ENCODE measurements around the gene PHLPP2. TPM values are rescaled to one million over a fixed set of nuclear protein-coding genes. Genes with fewer than 3 reads are reported as not detected.
"Not testable (repeated sequence)": the region's sequence is repeated elsewhere in the genome, so short reads cannot be mapped to it uniquely, and the experiment has no call there.

The PHLPP2 gene
- total RNA-seq, 1 donor from 2014 or later: 16.5 TPM

GRCh38 chr16:71626858-71627213, 97.7 kb downstream of the PHLPP2 start:
- DNase-seq (ENCODE audit: low spot score): no peak

GRCh38 chr16:71626018-71626857, 98.3 kb downstream of the PHLPP2 start, which contains the start of gene MARVELD3:
Gene MARVELD3 (plus strand): TSS chr16:71626184. CDS start chr16:71626230, 46 bp downstream.
- DNase-seq (ENCODE audit: low spot score): no peak

DNA sequence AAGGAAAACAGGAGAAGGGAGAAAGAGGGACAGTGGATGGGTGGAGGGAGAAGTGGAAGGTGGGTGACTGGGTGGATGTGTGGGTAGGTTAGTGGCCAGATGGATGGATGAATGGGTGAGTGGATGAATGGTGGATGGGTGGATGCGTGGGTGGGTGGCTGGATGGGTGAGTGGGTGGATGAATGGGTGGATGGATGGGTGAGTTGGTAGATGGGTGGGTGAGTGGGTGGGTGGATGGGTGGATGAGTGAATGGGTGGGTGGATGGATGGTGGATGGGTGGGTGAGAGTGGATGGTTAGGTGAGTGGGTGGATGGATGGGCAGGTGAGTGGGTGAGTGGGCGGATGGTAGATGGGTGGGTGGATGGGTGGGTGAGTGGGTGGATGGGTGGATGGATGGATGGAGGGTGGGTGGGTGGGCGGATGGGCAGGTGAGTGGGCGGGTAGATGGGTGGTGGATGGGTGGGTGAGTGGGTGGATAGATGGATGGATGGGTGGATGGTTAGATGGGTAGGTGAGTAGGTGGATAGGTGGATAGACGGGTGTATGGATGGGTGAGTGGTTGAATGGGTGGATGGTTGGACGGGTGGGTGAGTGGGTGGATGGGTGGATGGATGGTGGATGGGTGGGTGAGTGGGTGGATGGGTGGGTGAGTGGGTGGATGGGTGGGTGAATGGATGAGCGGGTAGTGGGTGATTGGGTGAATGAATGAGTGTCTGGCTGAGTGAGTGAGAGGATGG, 99.2 kb downstream of the PHLPP2 start:
- DNase-seq (ENCODE audit: low spot score): no peak

DNA sequence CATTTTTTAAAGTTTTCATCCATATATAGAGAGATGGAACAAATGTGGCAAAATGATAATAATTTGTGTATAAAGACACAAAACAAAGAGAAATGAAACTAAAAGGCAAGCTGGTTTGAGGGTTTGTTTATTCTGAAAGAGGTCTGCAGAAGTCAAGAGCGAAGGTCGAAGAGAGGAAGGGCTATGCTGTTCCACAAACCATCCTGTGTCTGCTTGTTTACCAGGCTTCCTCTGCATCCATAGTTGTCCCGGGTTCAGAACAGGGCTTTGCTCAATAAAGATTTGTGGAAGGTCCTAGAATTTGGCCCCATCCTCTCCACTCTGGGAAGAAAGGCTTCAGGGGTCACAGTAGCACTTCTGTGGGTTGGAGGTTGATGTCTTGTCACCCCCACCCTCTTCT, 100.9 kb downstream of the PHLPP2 start:
- DNase-seq (ENCODE audit: low spot score): no peak

GRCh38 chr16:71622088-71622487, 102.4 kb downstream of the PHLPP2 start:
- DNase-seq (ENCODE audit: low spot score): no peak

DNA sequence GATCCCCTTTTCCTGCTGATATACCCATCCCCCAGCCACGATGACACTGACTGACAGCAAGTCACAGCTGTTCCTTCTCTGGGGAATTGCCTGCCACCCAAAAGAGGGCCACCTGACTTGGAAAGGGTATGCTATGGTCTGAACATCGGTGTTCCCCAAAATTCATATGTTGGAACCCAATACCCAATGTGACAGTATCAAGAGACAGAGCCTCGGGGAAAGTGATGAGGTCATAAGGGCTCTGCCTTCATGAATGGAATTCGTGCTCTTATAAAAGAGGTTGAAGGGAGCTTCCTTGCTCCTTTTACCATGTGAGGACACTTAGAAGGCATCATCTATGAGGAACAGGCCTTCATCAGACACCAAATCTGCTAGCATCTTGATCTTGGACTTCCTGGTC, 106.1 kb downstream of the PHLPP2 start:
- DNase-seq (ENCODE audit: low spot score): no peak

DNA sequence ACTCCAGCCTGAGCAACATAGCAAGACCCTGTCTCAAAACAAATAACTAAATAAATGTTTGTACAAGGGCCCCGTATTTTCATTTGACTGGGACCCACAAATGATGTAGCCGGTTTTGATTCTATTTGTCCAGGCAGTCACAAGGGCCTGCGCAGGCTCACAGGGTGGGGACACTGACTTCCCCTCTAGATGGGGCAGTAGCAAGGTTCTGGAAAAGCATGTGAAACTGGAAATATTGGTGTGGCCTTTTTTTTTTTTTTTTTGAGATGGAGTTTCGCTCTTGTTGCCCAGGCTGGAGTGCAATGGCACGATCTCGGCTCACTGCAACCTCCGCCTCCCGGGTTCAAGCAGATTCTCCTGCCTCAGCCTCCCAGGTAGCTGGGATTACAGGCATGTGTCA, 109.5 kb downstream of the PHLPP2 start:
- DNase-seq (ENCODE audit: low spot score): not testable (repeated sequence)

GRCh38 chr16:71610936-71611871, 113.3 kb downstream of the PHLPP2 start:
- no peak for DNase-seq (ENCODE audit: low spot score)

GRCh38 chr16:71610447-71610846, 114.1 kb downstream of the PHLPP2 start:
- no peak for DNase-seq (ENCODE audit: low spot score)

DNA sequence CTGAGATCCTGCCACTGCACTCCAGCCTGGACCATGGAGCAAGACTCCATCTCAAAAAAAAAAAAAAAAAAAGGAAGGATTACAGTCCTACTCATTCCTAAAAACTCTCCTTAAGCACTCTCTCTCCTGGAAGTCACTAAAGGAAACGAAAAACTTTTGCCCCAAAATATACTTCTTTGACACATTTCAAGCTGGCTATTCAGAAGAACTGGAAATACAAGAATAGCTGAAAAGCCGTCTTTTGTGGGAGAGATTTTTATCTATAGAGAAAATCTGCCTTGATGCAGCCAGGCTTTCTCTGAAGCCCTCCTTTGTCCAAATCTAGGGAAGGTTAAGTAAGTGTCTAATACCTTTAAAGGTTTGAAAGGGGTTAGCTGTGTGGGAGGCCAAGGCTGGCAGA, 115.4 kb downstream of the PHLPP2 start:
- DNase-seq (ENCODE audit: low spot score): no peak

DNA sequence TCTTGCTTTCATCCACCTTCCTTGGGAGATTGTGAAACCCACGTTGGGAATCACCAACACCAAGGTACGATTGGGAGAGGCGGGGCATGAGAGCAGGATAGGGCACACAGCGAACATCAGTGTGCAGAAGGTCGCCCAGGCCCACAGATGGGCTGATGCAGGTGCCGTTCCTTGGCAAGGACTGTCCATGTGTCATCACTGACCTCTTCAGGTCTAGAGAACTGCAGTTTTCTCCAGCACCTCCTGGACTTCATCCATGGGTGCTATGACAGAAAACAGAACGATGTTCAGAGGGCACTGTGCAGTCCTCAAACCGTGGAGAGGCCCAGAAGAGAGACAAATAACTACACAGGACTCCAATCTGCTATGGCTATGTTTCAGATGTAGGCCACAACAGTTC, 123.7 kb downstream of the PHLPP2 start:
- DNase-seq (ENCODE audit: low spot score): no peak

DNA sequence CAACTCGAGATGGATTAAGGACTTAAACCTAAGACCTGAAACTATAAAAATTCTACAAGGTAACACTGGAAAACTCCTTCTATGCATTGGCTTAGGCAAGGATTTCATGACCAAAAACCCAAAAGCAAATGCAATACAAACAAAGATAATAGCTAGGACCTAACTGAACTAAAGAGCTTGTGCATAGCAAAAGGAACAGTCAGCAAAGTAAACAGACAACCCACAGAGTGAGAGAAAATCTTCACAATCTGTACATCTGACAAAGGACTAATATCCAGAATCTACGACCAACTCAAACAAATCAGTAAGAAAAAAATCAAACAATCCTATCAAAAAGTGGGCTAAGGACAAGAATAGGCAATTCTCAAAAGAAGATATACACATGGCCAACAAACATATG, 126.1 kb downstream of the PHLPP2 start:
- DNase-seq (ENCODE audit: low spot score): not testable (repeated sequence)

GRCh38 chr16:71595340-71595826, 129.1 kb downstream of the PHLPP2 start:
- DNase-seq (ENCODE audit: low spot score): not testable (repeated sequence)

Other genes with a start within 250 kb of the PHLPP2 start
- gene ZNF19, start 235.4 kb downstream of the PHLPP2 start, total RNA-seq: 6.7 TPM
- gene CHST4, start 198.3 kb downstream of the PHLPP2 start, total RNA-seq: 0.26 TPM
- not detected for gene TAT, start 147.6 kb downstream of the PHLPP2 start, total RNA-seq
- not detected for gene MARVELD3, start 98.5 kb downstream of the PHLPP2 start, total RNA-seq
- 95.8 TPM for gene AP1G1, start 84.1 kb upstream of the PHLPP2 start, total RNA-seq
- gene ATXN1L, start 121.3 kb upstream of the PHLPP2 start, total RNA-seq: 44.4 TPM
- 6.7 TPM for gene ZNF821, start 159.5 kb upstream of the PHLPP2 start, total RNA-seq
- 171 TPM for gene IST1, start 170.8 kb upstream of the PHLPP2 start, total RNA-seq

All from mesenteric fat pad (tissue), 1 donor.